ENCODE data around the gene PRKG1.

DNA sequence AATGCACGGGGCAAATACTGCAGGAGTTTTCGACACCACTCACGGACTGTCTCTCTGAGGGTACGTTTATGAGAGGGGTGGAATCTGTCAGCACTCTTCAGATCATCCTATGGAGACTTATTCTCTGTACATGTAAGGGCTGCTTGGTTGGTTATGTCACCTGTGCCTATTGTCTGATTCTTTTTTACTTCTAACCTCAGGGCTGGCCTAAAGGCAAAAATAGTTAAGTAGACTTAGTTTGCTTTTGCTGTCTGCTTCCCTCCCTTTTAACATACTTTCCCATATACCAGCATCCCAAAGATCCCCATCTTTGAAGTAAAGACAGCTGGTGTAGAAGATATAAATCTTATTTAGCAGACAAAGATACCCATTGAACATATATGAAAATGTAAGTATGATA is 105.9 kb downstream of the PRKG1 start:
- TF ChIP-seq, protein P1, sequence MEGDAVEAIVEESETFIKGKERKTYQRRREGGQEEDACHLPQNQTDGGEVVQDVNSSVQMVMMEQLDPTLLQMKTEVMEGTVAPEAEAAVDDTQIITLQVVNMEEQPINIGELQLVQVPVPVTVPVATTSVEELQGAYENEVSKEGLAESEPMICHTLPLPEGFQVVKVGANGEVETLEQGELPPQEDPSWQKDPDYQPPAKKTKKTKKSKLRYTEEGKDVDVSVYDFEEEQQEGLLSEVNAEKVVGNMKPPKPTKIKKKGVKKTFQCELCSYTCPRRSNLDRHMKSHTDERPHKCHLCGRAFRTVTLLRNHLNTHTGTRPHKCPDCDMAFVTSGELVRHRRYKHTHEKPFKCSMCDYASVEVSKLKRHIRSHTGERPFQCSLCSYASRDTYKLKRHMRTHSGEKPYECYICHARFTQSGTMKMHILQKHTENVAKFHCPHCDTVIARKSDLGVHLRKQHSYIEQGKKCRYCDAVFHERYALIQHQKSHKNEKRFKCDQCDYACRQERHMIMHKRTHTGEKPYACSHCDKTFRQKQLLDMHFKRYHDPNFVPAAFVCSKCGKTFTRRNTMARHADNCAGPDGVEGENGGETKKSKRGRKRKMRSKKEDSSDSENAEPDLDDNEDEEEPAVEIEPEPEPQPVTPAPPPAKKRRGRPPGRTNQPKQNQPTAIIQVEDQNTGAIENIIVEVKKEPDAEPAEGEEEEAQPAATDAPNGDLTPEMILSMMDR (conservative IDR thresholded peaks at IDR 0.05 in 1 of 2, IDR thresholded peaks at IDR 0.05 in 1 of 2; ENCODE audit: extremely low read depth in 1 of 2, insufficient read depth in 1 of 2, low read depth in 1 of 2, low read length in 2 of 2): no peak
- no peak for TF ChIP-seq EZH2 (IDR thresholded peaks at IDR 0.05; ENCODE audit: borderline replicate concordance, low read length)
